HG03521 (cell line): ENCODE measurements around the gene PLAGL2.
"Not testable (repeated sequence)": the region's sequence is repeated elsewhere in the genome, so short reads cannot be mapped to it uniquely, and the experiment has no call there.

Experiments used
- ATAC-seq: cut with Tn5 transposase; IDR thresholded peaks from one replicate; pipeline ENCODE4 v1.9.1; 2021; ENCODE audit warnings: mild to moderate bottlenecking, moderate library complexity; ENCODE audit not compliant: unreplicated experiment

Gene PLAGL2, protein sequence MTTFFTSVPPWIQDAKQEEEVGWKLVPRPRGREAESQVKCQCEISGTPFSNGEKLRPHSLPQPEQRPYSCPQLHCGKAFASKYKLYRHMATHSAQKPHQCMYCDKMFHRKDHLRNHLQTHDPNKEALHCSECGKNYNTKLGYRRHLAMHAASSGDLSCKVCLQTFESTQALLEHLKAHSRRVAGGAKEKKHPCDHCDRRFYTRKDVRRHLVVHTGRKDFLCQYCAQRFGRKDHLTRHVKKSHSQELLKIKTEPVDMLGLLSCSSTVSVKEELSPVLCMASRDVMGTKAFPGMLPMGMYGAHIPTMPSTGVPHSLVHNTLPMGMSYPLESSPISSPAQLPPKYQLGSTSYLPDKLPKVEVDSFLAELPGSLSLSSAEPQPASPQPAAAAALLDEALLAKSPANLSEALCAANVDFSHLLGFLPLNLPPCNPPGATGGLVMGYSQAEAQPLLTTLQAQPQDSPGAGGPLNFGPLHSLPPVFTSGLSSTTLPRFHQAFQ

DNA sequence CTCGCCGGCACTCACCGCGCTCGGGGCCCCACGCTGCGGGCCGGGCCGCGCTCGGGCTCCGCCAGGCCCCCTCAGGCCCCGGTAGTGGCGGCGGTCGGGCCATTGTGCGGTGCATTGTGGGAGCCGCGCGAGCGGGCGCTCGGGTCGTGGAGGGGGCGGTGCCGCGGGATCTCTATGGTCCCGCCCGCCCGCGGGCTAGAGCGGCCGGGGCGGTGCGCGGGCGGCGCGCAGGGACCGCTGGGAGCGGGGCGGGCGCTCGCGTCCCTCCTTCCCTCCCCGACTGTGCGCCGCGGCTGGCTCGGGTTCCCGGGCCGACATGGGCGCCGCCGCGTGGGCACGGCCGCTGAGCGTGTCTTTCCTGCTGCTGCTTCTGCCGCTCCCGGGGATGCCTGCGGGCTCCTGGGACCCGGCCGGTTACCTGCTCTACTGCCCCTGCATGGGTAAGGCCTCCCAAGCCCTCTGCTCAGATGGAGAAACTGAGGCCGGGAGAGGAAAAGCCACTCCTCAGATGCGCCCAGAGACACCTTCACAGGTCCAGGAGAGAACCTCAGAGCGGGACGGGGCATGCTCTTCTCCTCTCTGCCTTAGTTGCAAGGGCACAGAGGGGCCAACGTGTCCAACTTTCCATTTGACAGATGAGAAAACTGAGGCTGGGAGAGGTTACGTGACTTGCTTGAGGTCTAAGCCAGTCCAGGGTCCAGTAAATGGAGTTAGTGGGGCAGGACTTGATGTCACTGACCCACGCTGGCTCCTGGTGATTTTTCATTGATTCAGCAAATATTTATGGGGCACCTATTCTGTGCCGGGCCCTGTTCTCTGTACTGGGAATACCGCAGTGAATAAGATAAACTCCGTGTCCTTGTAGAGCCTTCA is at the start of gene PLAGL2, which contains the start of gene POFUT1:
Gene PLAGL2, minus strand, starts transcription at position 118 of the 873 bp plus-strand sequence. CDS start 5,565 bp downstream, outside the sequence.
Gene POFUT1, plus strand, starts transcription at position 255 of the 873 bp plus-strand sequence. Its CDS starts 62 bp downstream, at position 317.
- peak; percentile 90 for ATAC-seq

DNA sequence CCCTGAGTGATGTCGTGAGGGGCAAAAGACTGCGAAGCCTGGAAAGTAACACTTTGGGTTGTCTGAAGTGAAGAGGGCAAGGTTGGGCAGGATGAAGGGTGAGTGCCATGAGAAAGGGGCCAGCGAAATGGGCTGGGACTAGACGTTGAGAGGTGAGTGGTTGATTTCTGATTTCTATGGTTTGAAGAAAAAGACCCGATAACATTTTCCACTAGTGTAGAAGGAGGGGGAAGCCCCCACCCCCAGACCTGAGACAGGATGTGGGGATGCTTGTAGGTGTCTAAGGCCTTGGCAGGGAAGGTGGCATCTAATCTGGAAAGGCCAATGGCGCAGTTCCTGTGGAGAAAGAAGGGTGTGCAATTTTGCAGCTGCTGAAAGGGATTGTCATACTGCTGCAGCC is 44.6 kb upstream of the PLAGL2 start:
- ATAC-seq = no peak

DNA sequence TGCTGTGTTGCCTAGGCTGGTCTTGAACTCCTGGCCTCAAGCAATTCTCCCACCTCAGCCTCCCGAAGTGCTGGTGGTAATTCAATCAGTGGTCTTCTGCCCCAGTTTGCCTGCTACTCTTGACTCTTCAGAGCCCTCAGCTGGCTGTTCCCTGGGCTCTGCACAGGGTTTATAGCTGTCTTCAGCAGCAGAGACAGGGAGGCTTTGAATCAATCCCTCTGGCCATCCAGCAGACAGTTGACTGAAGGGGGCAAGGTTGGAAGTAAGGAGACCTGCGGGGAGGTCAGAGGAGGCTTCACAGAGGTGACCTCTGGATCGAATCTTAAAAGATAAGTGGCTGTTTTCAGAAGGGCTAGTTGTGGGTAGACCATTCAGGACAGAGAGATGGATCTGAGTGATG is 43.9 kb upstream of the PLAGL2 start:
- no peak for ATAC-seq

DNA sequence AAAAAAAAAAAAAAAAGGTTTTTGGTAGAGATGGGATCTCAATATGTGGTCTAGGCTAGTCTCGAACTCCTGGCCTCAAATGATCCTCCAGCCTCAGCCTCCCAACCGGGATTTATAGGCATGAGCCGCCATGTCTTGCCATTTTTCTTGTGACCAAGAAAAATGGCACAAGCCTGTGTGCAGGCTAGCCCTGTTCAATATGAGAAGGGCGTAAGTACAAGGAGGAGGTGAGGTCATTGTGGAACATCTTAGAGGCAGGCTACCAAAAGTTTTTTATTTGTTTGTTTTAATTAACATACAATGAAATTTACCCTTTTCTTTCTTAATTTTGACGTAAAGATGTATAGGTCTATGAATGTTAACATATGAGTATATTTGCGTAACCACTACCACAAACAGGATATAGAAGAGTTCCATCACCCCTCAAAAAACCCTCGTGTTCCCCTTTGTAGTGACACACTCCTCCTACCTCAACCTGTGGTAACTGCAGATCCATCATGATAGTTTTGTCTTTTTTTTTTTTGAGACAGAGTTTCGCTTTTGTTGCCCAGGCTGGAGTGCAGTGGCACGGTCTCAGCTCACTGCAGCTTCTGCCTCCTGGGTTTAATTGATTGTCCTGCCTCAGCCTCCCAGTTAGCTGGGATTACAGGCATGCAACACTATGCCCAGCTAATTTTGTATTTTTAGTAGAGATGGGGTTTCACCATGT is 41.6 kb upstream of the PLAGL2 start:
- ATAC-seq = no peak

DNA sequence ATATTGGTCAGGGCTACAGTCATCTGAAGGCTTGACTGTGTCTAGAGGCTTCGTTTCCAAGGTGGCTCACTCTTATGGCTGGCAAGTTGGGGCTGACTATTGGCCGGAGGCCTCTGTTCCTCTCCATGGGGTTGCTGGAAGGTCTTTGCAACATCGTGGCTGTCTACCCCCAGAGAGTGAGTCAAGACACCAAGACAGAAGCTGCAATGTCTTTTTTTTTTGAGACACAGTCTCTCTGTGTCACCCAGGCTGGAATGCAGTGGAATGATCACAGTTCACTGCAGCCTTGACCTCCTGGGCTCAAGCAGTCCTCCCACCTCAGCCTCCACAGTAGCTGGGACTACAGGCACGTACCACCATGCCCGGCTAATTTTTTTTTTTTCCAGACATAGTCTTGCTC is 40.5 kb upstream of the PLAGL2 start:
- ATAC-seq = no peak

DNA sequence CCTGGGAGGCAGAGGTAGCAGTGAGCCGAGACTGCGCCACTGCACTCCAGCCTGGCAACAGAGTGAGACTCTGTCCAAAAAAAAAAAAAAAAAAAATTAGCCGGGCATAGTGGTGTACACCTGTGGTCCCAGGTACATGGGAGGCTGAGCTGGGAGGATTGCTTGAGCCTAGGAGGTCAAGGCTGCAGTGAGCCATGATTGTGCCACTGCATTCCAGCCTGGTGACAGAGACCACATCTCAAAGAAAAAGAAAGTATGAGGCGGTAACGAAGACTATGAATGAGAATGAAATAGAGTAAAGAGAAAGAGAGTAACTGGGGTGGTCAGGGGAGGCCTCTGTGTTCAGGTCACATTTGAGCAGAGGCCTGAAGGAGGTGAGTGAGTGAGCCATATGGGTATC is 38.7 kb upstream of the PLAGL2 start:
- ATAC-seq = not testable (repeated sequence)

DNA sequence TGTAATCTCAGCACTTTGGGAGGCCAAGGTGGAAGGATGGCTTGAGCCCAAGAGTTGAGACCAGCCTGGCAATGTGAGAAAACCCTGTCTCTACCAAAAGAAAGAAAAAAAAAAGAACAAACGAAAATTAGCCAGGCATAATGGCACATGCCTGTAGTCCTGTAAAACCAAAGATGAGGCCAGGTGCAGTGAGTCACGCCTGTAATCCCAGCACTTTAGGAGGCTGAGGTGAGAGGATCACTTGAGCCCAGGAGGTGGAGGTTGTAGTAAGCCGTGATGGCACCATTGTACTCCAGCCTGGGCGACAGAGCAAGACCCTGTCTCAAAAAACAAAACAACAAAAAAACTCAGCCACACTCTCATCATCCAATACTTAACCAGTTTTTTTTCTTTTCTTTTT is 37.4 kb upstream of the PLAGL2 start:
- ATAC-seq = no peak

DNA sequence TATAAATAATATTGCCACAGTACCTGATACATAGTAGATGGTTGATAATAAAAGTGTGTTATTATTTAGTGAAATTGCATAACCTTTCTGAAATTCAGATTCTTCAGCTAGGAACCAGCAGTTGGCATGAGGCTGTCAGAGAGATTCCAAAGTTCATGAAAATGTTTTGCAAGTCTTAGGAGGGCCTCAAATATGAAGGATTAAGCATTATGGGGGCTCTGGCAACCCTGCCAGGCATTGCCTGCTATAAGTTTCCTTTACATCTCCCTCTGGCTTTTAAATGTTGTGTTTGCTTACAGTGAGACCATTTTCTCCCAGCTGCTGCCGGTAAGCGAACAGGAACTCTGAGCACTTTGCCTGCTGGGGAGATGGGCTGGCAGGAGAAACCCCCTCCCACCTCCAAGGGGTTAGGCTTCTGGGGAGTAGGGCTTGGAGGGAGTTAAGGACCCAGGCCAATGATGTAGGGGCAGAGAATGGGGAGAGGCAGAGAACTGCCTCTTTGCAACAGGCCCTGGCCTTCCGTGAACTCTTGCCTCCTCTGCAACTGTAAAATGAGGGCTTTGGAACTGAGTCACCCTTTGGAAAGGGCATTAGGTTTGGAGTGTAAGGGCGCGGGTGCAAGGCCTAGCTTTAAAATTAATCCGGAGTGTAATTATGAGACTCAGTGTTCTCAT is 36.7 kb upstream of the PLAGL2 start:
- ATAC-seq = no peak

DNA sequence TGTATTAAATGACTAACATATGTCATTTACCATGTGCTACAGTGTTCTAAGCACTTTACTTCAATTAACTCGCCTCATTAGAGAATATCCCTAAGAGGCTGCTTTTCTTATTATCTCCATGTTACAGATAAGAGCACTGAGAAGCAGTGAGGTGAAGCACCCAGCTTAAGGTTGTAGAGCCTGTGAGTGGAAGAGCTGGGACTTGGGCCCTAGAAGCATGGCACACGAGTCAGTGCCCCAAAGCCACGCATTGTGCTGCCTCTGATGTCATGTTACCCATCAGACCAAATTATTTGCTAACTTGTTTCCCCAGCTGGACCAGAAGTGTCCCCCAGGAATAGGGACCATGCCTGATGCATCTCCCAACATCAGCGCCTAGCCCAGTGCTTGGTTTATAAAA is 34.3 kb upstream of the PLAGL2 start:
- ATAC-seq = no peak

DNA sequence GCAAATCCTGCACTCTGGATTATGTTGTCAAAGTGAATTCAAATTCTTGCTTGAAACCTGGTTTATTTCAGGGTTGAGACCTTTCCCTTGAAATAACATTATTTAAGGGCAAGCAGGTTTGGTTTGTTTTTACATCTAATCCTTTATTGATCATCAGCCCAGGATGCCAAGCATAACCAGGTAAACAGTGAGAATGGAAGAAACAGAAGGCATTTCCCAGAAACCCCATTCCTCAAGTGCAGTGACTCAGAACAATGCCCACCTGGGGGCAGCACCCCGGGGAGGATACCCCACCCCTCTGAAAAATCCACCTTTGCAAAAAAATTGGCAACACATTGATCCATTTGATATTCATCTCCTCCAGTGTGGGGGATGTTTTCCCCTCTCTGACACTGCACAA is 32.7 kb upstream of the PLAGL2 start:
- ATAC-seq = no peak

DNA sequence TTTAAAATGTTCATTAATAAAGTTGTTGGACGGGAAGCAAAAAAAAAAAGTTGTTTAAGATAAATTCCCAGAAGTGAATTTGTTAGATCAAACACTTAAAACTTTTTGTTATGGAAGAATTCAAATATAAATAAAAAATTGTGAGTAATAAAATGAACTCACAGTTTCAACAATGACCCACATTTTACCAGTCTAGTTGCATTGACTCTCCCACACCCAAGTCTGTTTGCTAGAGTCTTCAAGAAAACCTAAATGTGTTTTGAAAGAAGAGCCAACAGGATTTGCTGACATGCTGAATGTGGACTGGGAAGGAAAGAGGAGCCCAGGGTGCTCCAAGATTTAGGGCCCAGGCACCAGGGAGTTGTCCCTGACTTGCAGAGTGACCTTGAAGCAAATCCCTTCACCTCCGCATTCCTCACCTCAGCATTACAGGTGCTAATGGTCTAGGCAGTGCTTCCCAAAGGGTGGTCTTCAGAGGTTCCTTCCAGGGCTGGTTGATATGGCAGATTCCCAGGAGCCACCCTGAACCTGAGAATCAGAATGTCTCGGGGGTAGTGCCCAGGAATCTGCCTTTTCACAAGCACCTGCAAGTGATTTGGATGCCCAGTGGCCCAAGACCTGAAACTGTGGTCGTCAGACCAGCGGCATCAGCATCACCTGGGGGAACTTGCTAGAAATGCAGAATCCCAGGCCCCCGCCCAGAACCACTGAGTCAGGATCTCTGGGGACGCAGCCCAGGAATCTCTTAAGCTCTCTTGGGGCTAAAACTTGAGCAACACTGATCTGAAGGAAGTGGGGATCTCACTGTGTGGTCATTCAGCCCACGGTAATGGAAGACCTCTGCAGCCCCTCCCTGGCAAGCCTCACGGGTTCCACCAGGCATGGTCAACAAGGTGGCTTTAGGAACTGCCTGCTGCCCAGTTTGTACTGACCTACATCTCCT is 31.2 kb upstream of the PLAGL2 start:
- ATAC-seq = no peak

DNA sequence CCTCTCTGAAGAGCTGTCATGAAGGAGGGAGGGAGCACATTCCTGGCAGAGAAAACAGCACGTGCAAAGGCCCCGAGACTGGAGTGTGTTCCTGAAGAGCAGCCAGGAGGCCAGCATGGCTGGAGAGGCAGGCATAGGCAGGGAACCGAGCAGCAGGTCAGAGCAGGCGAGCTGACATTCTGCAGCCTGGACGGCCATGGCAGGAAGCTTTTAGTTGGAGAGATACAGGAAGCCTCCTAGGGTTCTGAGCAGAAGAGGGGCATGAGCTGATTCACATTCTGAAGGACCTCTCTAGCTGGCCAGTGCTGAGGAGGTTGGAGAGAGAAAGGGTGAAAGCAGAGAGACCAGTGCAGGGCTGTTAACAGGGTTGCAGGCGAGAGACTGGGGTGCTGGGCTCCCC is 29.9 kb upstream of the PLAGL2 start:
- no peak for ATAC-seq

DNA sequence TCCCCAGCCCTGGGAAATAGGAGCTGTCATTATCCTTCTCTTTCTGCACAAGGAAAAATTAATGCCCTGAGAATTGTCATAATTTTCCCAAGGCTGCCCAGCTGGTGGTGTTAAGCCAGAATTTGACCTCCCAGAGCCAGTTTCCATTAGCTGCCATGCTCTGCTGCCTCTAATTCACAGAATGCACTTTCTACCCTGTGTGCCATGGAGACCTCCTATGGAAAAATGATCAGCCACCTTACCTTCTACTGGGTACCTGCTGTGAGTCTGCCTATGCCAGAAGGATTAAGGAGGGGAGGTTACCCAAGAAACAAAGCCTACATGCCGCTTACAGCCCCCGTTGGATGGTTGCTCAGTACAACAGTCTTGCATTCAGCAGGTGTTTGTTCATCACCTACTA is 29.3 kb upstream of the PLAGL2 start:
- no peak for ATAC-seq

DNA sequence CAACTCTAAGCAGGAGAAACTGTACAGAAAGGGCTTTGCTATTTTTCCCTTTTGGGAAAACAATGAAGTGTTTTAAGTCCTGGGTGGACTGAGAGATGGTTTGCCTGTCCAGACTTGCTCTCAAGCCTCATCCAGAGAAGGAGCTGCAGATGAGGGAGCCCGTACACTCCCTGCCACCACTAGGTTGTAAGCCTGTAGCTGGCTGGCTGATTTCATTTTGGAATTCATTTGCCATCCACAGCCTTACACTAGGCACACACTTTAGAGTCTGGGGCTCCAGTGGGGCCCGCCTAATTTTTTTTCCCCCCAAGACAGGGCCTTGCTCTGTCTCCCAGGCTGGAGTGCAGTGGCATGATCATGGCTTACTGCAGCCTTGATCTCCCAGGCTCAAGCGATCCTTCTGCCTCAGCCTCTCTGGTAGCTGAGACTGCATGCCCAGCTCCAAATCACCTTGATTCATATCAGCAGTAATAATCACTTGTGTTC is 28.5 kb upstream of the PLAGL2 start:
- no peak for ATAC-seq

DNA sequence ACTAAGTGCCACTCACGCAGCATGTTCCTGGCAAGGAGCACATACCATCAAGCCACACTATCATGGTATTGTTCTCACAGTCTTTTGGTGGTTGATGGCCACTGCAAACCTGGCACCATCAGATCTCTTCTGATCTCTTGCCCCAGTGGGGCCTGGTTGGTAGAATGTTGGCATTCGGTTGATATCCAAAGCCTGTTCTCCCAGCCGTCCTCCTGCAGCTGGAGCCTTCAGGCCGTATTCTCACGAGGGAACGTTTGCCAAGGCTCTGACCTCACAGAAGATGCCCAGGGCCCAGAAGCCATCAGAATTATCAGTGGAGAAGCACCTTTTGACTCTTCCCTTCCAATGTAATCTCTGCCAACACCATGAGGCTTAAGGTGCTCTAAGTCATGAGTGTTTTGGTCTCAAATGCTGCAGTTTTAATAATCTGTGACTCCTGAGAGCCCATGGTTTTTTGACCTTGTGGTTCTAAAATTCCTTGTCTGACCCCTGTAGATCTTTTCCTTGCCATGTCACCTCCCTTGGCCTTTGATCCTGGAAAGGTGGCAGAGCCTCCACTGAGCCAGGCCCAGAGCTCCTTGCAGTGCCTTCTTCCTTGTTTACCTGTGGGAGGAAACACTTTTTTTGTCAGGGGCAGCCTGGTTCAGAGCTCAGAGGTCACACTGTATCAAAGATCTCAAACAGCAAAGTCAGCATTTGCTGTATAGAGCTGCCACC is 27.9 kb upstream of the PLAGL2 start:
- no peak for ATAC-seq

DNA sequence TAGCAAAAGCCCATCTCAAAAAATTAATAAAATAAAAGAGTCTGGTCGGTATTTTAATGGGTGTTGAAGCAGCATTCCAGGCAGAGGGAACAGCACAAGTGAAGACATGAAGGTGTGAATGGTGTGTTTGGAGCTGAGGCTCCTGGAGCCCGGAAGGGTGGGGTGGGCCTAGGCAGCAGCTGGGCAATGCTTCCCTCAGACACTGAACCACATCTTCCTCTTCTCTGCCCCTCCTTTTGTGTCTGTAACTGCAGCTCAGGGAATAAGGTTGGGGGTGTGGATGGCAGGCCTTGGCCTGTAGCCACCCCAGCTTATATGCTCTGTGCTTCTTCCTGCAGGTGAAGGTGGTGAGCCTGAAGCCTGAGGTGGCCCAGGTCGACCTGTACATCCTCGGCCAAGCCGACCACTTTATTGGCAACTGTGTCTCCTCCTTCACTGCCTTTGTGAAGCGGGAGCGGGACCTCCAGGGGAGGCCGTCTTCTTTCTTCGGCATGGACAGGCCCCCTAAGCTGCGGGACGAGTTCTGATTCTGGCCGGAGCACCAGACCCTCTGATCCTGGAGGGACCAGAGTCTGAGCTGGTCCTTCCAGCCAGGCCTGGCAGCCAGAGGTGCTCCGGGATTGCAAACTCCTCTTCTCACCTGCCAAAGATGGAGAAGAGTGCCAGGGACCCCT is 26.7 kb upstream of the PLAGL2 start:
- no peak for ATAC-seq

DNA sequence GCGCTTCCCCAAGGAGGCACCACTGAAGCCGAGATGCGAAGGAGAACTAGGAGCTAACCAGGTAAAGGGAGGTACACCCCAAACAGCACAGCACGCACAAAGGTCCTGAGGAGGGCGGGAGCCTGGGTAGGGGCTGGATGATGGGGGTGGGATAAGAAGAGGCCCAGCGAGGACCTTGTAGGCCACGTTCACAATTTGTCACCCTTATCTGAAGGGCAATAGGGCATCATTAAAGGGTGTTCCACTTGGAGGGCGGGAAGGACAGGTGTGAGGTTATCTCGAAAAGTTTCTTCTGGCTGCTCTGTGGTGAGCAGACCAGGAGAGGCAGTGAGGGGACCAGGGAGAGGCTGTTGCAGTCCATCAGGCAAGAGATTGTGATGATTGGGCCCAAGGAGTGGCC is 25.7 kb upstream of the PLAGL2 start:
- ATAC-seq = no peak

DNA sequence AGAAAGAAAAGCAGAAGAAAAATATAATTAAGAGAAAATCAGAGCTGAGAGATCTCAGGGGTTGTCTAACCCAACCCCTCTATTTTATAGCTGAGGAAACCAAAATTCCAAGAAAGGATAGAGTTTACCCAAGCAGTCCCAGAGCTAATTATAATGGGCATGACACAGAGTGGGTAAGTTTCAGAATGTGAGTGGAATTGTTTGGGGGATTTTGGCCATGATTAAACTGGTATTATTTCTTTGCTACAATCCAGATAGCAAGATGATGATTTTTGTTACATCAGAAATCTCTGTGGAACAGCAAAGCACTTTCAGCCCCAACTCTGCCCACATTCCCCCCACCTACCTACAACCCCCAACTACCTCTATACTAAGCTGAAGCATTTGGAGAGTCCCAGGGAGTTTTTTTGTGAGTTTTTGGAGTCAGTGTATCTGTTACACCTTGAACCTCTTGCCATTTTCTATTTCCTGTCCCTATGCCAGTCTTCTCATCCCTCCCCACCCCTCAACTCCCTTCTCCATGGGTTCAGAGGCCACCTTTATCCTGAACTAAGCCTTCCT is 24.9 kb upstream of the PLAGL2 start:
- no peak for ATAC-seq
